ENCODE measurements around the gene SEC22C.

DNA sequence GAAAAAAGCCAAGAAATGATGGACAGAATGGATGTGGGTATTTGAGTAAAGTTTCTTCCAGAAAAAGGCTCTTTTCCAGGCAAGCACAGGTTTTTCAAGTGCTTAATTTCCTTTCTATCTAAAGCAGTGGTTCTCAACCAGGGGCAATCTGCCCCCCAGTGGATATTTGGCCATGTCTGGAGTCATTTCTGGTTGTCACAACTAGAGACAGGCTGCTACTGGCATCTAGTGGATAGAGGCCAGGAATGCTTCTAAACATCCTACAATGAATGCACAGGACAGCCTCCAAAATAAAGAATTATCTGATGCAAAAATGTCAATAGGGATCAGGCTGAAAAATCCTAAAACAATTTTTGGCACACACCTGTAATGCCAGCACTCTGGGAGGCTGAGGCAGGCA is 23.9 kb downstream of the SEC22C start:
- TF ChIP-seq, protein P1, sequence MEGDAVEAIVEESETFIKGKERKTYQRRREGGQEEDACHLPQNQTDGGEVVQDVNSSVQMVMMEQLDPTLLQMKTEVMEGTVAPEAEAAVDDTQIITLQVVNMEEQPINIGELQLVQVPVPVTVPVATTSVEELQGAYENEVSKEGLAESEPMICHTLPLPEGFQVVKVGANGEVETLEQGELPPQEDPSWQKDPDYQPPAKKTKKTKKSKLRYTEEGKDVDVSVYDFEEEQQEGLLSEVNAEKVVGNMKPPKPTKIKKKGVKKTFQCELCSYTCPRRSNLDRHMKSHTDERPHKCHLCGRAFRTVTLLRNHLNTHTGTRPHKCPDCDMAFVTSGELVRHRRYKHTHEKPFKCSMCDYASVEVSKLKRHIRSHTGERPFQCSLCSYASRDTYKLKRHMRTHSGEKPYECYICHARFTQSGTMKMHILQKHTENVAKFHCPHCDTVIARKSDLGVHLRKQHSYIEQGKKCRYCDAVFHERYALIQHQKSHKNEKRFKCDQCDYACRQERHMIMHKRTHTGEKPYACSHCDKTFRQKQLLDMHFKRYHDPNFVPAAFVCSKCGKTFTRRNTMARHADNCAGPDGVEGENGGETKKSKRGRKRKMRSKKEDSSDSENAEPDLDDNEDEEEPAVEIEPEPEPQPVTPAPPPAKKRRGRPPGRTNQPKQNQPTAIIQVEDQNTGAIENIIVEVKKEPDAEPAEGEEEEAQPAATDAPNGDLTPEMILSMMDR (IDR thresholded peaks at IDR 0.05; ENCODE audit: low read depth, low read length): peak; percentile 24; the same call in 1 of the 2 replicates
- no peak for TF ChIP-seq EZH2phosphoT487 (IDR thresholded peaks at IDR 0.05; ENCODE audit: low read depth)
